ENCODE measurements around the gene CALU.

DNA sequence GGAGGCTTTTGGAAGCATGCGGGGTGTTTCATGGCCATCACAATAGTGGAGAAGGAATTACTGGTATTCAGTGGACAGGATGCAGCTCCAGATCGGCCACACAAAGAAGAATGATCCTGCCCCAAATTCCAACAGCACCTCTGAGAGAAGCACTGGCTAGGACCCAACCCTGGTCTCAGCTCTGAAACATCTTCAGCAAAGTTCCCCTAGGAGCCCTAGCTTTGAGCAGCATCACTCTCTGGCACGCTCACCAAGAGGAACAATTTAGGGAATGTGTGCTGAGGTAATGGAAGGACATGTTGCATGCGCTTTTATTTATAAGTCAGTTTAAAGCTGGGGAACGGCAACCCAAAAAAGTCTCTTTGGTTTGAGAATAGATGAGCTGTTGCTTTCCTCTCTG lies 42.0 kb downstream of the CALU start:
- TF ChIP-seq POLR2A (IDR thresholded peaks at IDR 0.05; ENCODE audit: low read depth) (no peak), POLR2AphosphoS5 (IDR thresholded peaks at IDR 0.05) (peak; percentile 63 to 77), CTCF (IDR thresholded peaks at IDR 0.05) (no peak), EP300 (IDR thresholded peaks at IDR 0.05) (peak; percentile 10)
